Small intestine (tissue), 7 donors: ENCODE results near the gene ELAVL1. TPM values are rescaled to one million over a fixed set of nuclear protein-coding genes. Genes with fewer than 3 reads are reported as not detected.
"Not testable (repeated sequence)": the region's sequence is repeated elsewhere in the genome, so short reads cannot be mapped to it uniquely, and the experiment has no call there.

Experiments used
- DNase-seq, 2 donors: peaks; one replicate each; pipeline versions ENCODE4 v3.0.0 to v3.0.0-alpha.2; 2013
- FAIRE-seq: peaks from 2 replicates; lab custom pipeline; 2012; peaks lifted over from hg19 to GRCh38; lab: Jason Lieb, UNC
- H3K27ac ChIP-seq, 3 donors: one replicate each; pipeline ENCODE4 v1.5.1; 2013; ENCODE audit warnings: low read length in 2 of 3, mild to moderate bottlenecking in 2 of 3, control low read depth in 1 of 3, inconsistent platforms in 1 of 3, low read depth in 1 of 3, moderate library complexity in 1 of 3
- H3K27me3 ChIP-seq, 3 donors: one replicate each; pipeline ENCODE4 v1.6.1; 2013; ENCODE audit warnings: low read length in 3 of 3, inconsistent platforms in 1 of 3; ENCODE audit not compliant: control insufficient read depth in 3 of 3, insufficient read depth in 3 of 3
- H3K36me3 ChIP-seq, 3 donors: one replicate each; pipeline ENCODE4 v1.6.1; 2013; ENCODE audit warnings: low read length in 3 of 3, inconsistent platforms in 1 of 3, low read depth in 1 of 3, mild to moderate bottlenecking in 1 of 3, moderate library complexity in 1 of 3; ENCODE audit not compliant: control insufficient read depth in 3 of 3, insufficient read depth in 2 of 3
- H3K4me1 ChIP-seq, 3 donors: one replicate each; pipeline ENCODE4 v1.6.1; 2013; ENCODE audit warnings: low read length in 2 of 3, inconsistent platforms in 1 of 3, low read depth in 1 of 3, mild to moderate bottlenecking in 1 of 3, moderate library complexity in 1 of 3; ENCODE audit not compliant: control insufficient read depth in 3 of 3, insufficient read depth in 2 of 3
- H3K4me3 ChIP-seq, 3 donors: one replicate each; pipeline ENCODE4 v1.5.1; 2013; ENCODE audit warnings: low read length in 3 of 3, control low read depth in 1 of 3, inconsistent platforms in 1 of 3, low read depth in 1 of 3, mild to moderate bottlenecking in 1 of 3, moderate library complexity in 1 of 3
- H3K9me3 ChIP-seq, 2 donors: one replicate each; pipeline ENCODE4 v1.6.1; 2013; ENCODE audit warnings: low read depth in 1 of 2, low read length in 1 of 2; ENCODE audit not compliant: control insufficient read depth in 2 of 2, insufficient read depth in 1 of 2
- WGBS, 3 donors: extraction: QIAGEN DNeasy Blood & Tissue Kit; methylation state at CpG; one replicate each; pipeline ENCODE4 v1.1.7; 2013; 5-methylcytosine and 5-hydroxymethylcytosine counted together
- polyA plus RNA-seq, 4 donors: library from polyadenylated mRNA; stranded (reverse) in 3 of 4; unstranded in 1 of 4; fragments of 200-250 nt in 3 of 4; fragments of 120-200 nt in 1 of 4; gene quantifications; one replicate each; pipeline versions ENCODE4 v1.2.1 to v1.2.3, GENCODE V29; 2013
- donor health status: healthy with polysubstance abuse.
- donor health status: control.
- donor health status: control.
- donor health status: Bipolar disorder and iron deficiency.
- donor health status: healthy.

The ELAVL1 gene
- polyA plus RNA-seq, 4 donors, result 14.6 to 51.1 (median 26.4) TPM

DNA sequence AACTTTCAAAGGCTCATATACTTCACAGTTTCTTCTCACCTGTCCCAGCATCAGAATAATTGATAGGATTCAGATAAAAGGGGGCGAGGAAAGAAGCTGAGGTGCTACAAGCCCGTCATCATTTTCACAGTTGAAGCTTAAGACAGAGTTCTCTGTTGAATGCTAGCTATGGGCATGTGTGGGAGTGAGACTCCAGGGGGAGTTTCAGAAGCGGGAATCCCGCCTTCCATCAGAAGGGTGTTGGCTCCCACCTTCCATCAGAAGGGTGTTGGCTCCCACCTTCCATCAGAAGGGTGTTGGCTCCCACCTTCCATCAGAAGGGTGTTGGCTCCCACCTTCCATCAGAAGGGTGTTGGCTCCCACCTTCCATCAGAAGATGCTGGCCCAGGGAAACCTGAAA is 44.4 kb downstream of the ELAVL1 start:
- not testable (repeated sequence) for H3K9me3 ChIP-seq, H3K4me1 ChIP-seq, FAIRE-seq, DNase-seq, H3K4me3 ChIP-seq, H3K27me3 ChIP-seq, H3K27ac ChIP-seq
- peaks cover 10 to 64% (median 16%) of the 10 kb centered on the region in 3 donors for H3K36me3 ChIP-seq
- whole genome bisulfite sequencing, 3 donors, result 91 to 94% (median 94%) methylated on average over 4 of the region's 4 CpGs

GRCh38 chr19:7959211-7959610 is 46.2 kb downstream of the ELAVL1 start:
- Histone ChIP-seq H3K27me3 (no peaks in the 10 kb centered on the region), H3K4me1 (peaks cover 0 to 4% (median 0%) of the 10 kb centered on the region in 3 donors), H3K27ac (no peak overlapping the region), H3K4me3 (no peak overlapping the region), H3K9me3 (no peaks in the 10 kb centered on the region), H3K36me3 (peaks cover 4 to 46% (median 10%) of the 10 kb centered on the region in 3 donors)
- FAIRE-seq, result no peak
- DNase-seq, result no peak
- WGBS, 3 donors, result 62 to 75% (median 65%) methylated on average over 6 of the region's 6 CpGs

GRCh38 chr19:7955696-7956095 is 49.7 kb downstream of the ELAVL1 start:
- Histone ChIP-seq H3K36me3 (peaks cover 0 to 26% (median 9%) of the 10 kb centered on the region in 3 donors), H3K9me3 (no peaks in the 10 kb centered on the region), H3K4me3 (no peak overlapping the region), H3K27me3 (no peaks in the 10 kb centered on the region), H3K4me1 (no peaks in the 10 kb centered on the region), H3K27ac (no peak overlapping the region)
- no peak for DNase-seq
- FAIRE-seq, result no peak
- WGBS, 3 donors, result 88 to 94% (median 89%) methylated on average over 11 of the region's 11 CpGs

GRCh38 chr19:7953576-7953975 is 51.9 kb downstream of the ELAVL1 start:
- H3K36me3 ChIP-seq, result peaks cover 0 to 16% (median 4%) of the 10 kb centered on the region in 3 donors
- H3K27ac ChIP-seq, result no peak overlapping the region
- 82 to 86% (median 85%) methylated on average over 7 of the region's 7 CpGs for WGBS, 3 donors
- H3K27me3 ChIP-seq, result no peaks in the 10 kb centered on the region
- H3K4me3 ChIP-seq, result no peak overlapping the region
- no peak for DNase-seq
- no peaks in the 10 kb centered on the region for H3K9me3 ChIP-seq
- no peak for FAIRE-seq
- H3K4me1 ChIP-seq, result no peaks in the 10 kb centered on the region

GRCh38 chr19:7953060-7953459 is 52.4 kb downstream of the ELAVL1 start:
- Histone ChIP-seq H3K9me3 (no peaks in the 10 kb centered on the region), H3K4me1 (no peaks in the 10 kb centered on the region), H3K27me3 (no peaks in the 10 kb centered on the region), H3K27ac (no peak overlapping the region), H3K36me3 (peaks cover 0 to 12% (median 0%) of the 10 kb centered on the region in 3 donors), H3K4me3 (no peak overlapping the region)
- FAIRE-seq (no peak), DNase-seq (no peak)
- WGBS, 3 donors, result 40 to 67% (median 46%) methylated on average over 3 of the region's 3 CpGs

GRCh38 chr19:7947939-7948338 is 57.5 kb downstream of the ELAVL1 start:
- FAIRE-seq (no peak), DNase-seq (no peak)
- Histone ChIP-seq H3K9me3 (no peaks in the 10 kb centered on the region), H3K27ac (no peak overlapping the region), H3K4me3 (no peak overlapping the region), H3K36me3 (no peaks in the 10 kb centered on the region), H3K27me3 (no peaks in the 10 kb centered on the region), H3K4me1 (no peaks in the 10 kb centered on the region)
- WGBS, 3 donors, result 90 to 93% (median 93%) methylated on average over 4 of the region's 4 CpGs

DNA sequence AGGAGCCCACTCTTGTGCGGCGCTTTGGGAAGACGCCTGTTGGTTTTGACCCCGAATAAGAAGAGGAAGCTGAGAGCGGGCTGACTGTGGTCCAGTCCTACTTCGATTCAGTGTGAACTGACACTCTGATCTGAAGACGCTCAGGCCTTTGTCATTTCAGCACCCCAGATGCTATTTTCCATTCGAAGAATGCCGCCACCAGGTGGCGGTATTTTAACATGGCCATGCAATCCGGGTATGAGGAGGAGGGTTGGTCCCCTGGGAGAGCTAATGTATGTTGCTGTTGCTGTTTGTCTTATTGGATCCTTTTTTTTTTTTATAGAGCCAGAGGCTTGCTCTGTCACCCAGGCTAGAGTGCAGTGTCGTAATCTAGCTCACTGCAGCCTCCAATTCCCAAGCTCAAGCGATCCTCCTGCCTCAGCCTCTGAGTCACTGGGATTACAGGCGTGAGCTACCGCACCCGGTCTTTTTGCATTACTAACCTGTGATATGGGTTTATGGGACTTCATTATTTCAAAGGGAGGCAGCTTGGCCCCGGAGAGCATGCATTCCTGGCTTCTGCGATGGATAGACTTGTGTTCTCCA is 61.2 kb downstream of the ELAVL1 start:
- FAIRE-seq (no peak), DNase-seq (peak; percentile 91 to 95)
- H3K27me3 ChIP-seq, result no peaks in the 10 kb centered on the region
- peaks cover 3 to 27% (median 10%) of the 10 kb centered on the region in 3 donors for H3K36me3 ChIP-seq
- WGBS, 3 donors, result 24 to 27% (median 25%) methylated on average over 18 of the region's 18 CpGs
- H3K27ac ChIP-seq, result peak overlapping the region; percentile 71 to 99 (median 95)
- H3K4me3 ChIP-seq, result peak overlapping the region; percentile 19 to 91 (median 59)
- H3K4me1 ChIP-seq, result peaks cover 0 to 10% (median 8%) of the 10 kb centered on the region in 3 donors
- H3K9me3 ChIP-seq, result no peaks in the 10 kb centered on the region

DNA sequence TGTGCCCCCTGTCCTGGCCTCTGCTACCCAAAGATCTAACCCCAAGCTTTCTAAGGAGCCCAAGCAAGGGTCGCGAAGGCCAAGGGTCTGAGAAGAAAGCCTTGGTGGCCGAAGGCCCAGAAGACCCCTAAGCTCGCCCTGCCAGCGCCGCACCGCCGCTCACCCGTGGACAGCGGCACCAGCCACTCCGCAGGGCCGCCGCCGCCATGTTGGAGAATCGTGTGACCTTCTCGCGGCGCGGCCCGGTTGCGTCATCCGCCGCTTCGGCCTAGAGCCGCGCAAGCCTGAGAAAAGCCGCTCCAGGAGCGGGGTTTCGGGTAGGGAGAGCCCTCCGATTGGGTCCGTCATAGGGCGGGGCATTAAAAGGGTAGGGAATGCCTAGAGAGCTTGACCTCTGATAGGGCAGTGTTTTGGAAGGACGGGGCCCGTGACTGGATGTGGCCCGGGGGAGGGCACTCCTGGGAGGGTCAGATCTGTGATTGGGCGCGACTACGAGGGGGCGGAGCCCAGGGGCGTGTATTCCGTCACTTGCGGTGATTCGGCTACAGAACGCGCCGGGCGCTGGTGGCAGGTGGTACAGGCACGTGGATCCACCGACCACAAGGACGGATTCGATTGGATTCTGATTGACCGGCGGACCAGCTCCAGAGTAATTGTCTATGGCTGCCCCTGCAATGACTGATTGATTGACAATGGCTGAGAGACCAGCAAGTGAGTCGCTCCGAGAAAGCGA is 61.8 kb downstream of the ELAVL1 start, which contains the start of gene TIMM44:
Gene TIMM44, minus strand, starts transcription at position 223 of the 733 bp plus-strand sequence. Its CDS starts 15 bp downstream, at position 208.
- DNase-seq, result peak; percentile 99 to 100
- H3K36me3 ChIP-seq, result peaks cover 3 to 27% (median 10%) of the 10 kb centered on the region in 3 donors
- 0% methylated on average over 55 to 56 of the region's 56 CpGs for WGBS, 3 donors
- H3K4me3 ChIP-seq, result peak within 1 kb of the TSS; percentile 68 to 91 (median 91)
- H3K27me3 ChIP-seq, result no peaks in the 10 kb centered on the region
- peaks cover 0 to 10% (median 8%) of the 10 kb centered on the region in 3 donors for H3K4me1 ChIP-seq
- peak within 1 kb of the TSS; percentile 90 to 99 (median 95) for H3K27ac ChIP-seq
- peak; percentile 90 for FAIRE-seq
- no peaks in the 10 kb centered on the region for H3K9me3 ChIP-seq
